Astrocyte (in vitro differentiated cells and primary cell): ENCODE measurements around the gene IGFN1. TPM values are rescaled to one million over a fixed set of nuclear protein-coding genes. Genes with fewer than 3 reads are reported as not detected.

ENCODE experiments used
- DNase-seq: peaks from one replicate; pipeline ENCODE4 v3.0.0-alpha.2; 2010; ENCODE audit warnings: low read depth
- FAIRE-seq: peaks from 2 replicates; lab custom pipeline; 2011; peaks lifted over from hg19 to GRCh38; lab: Jason Lieb, UNC
- H2AFZ ChIP-seq: 2 replicates; pipeline ENCODE4 v1.6.0; 2012; ENCODE audit warnings: low read depth, low read length, inconsistent platforms
- H3K27ac ChIP-seq: 2 replicates; pipeline ENCODE4 v1.5.1; 2011; ENCODE audit warnings: low read depth, low read length, inconsistent platforms
- H3K27me3 ChIP-seq: 2 replicates; pipeline ENCODE4 v1.6.0; 2011; ENCODE audit warnings: low read length, inconsistent platforms; ENCODE audit not compliant: insufficient read depth
- H3K36me3 ChIP-seq: 2 replicates; pipeline ENCODE4 v1.5.1; 2011; ENCODE audit warnings: low read length, inconsistent platforms; ENCODE audit not compliant: insufficient read depth
- H3K4me1 ChIP-seq: 2 replicates; pipeline ENCODE4 v1.5.1; 2011; ENCODE audit warnings: low read length, inconsistent platforms; ENCODE audit not compliant: insufficient read depth
- H3K4me2 ChIP-seq: 2 replicates; pipeline ENCODE4 v1.6.0; 2012; ENCODE audit warnings: low read length, inconsistent platforms
- H3K4me3 ChIP-seq: 2 replicates; pipeline ENCODE4 v1.5.1; 2011; ENCODE audit warnings: low read depth, mild to moderate bottlenecking, low read length, inconsistent platforms; ENCODE audit not compliant: insufficient read depth
- H3K79me2 ChIP-seq: 2 replicates; pipeline ENCODE4 v1.6.0; 2012; ENCODE audit warnings: mild to moderate bottlenecking, low read length, inconsistent platforms; ENCODE audit not compliant: insufficient read depth
- H3K9ac ChIP-seq: 2 replicates; pipeline ENCODE4 v1.6.0; 2012; ENCODE audit warnings: mild to moderate bottlenecking, low read length, inconsistent platforms
- H3K9me3 ChIP-seq: 2 replicates; pipeline ENCODE4 v1.5.1; 2012; ENCODE audit warnings: low read depth, mild to moderate bottlenecking, low read length, inconsistent platforms; ENCODE audit not compliant: insufficient read depth
- H4K20me1 ChIP-seq: 2 replicates; pipeline ENCODE4 v1.6.0; 2012; ENCODE audit warnings: low read length, inconsistent platforms; ENCODE audit not compliant: insufficient read depth
- H3K27ac Mint-ChIP-seq: one replicate; pipeline ENCODE4 v1.8.0; 2021; ENCODE audit warnings: mild to moderate bottlenecking, mixed read lengths; ENCODE audit not compliant: unreplicated experiment
- H3K27me3 Mint-ChIP-seq: one replicate; pipeline ENCODE4 v1.8.0; 2021; ENCODE audit warnings: low read depth, mixed read lengths; ENCODE audit not compliant: unreplicated experiment
- H3K36me3 Mint-ChIP-seq: one replicate; pipeline ENCODE4 v1.8.0; 2021; ENCODE audit warnings: low read depth, mixed read lengths; ENCODE audit not compliant: unreplicated experiment
- H3K4me1 Mint-ChIP-seq: one replicate; pipeline ENCODE4 v1.8.0; 2021; ENCODE audit warnings: low read depth, mixed read lengths; ENCODE audit not compliant: unreplicated experiment
- H3K4me3 Mint-ChIP-seq: one replicate; pipeline ENCODE4 v1.8.0; 2021; ENCODE audit warnings: mild to moderate bottlenecking, moderate library complexity, mixed read lengths; ENCODE audit not compliant: unreplicated experiment
- H3K9me3 Mint-ChIP-seq: one replicate; pipeline ENCODE4 v1.8.0; 2021; ENCODE audit warnings: mild to moderate bottlenecking, mixed read lengths; ENCODE audit not compliant: unreplicated experiment
- CTCF ChIP-seq: IDR thresholded peaks from 2 replicates; pipeline ENCODE4 v1.5.1; 2011; ENCODE audit warnings: low read depth, mild to moderate bottlenecking, inconsistent platforms, low read length, moderate library complexity; ENCODE audit not compliant: insufficient read depth
- EZH2 ChIP-seq: IDR thresholded peaks from 2 replicates; pipeline ENCODE4 v1.6.1; 2012; ENCODE audit warnings: mild to moderate bottlenecking, low read length, inconsistent platforms; ENCODE audit not compliant: insufficient read depth
- total RNA-seq: library from RNA; stranded (reverse); gene quantifications from 2 replicates; pipeline ENCODE4 v1.2.1, GENCODE V29; 2021

Gene IGFN1
- total RNA-seq, 1 donor from 2014 or later: 0.02 TPM

GRCh38 chr1:201183209-201183608 is 7.4 kb upstream of the IGFN1 start:
- Histone ChIP-seq H3K4me1 (peaks cover 14% of the 10 kb centered on the region), H3K4me2 (no peak overlapping the region), H3K9ac (no peak overlapping the region), H2AFZ (no peak overlapping the region), H3K79me2 (no peaks in the 10 kb centered on the region), H3K36me3 (no peaks in the 10 kb centered on the region), H3K4me3 (no peak overlapping the region), H3K27me3 (peaks cover 28% of the 10 kb centered on the region), H3K27ac (no peak overlapping the region), H4K20me1 (no peaks in the 10 kb centered on the region), H3K9me3 (peaks cover 9% of the 10 kb centered on the region)
- H3K4me3 Mint-ChIP-seq: no peak overlapping the region
- H3K27ac Mint-ChIP-seq: no peak overlapping the region
- FAIRE-seq: no peak
- DNase-seq: no peak
- peaks cover 15% of the 10 kb centered on the region for H3K4me1 Mint-ChIP-seq
- TF ChIP-seq EZH2 (no peak), CTCF (no peak)
- peaks cover 52% of the 10 kb centered on the region for H3K27me3 Mint-ChIP-seq
- H3K36me3 Mint-ChIP-seq: peaks cover 2% of the 10 kb centered on the region
- H3K9me3 Mint-ChIP-seq: peaks cover 13% of the 10 kb centered on the region

DNA sequence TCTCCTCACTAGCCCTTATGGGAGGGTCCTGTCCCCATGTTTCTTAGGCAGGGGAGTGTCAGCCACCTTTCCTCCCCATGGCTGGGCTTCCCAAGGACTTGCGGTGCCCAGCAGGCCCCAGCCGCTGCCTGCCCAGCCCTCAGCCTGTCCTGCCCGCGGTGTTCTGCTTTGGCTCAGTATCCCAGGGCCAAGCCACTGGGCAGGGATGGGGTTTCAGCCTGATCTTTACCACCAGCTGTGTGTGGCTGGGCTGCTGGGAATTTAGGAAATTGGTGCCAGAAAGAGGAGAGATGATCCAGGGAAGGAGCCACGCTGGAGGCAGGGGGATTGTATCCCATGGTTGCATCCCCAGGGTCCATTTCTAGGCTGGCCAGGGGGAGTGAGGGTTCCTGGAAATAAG is 6.9 kb upstream of the IGFN1 start:
- Mint-ChIP-seq H3K36me3 (peaks cover 2% of the 10 kb centered on the region), H3K4me3 (no peak overlapping the region), H3K27me3 (peaks cover 52% of the 10 kb centered on the region), H3K9me3 (peaks cover 12% of the 10 kb centered on the region), H3K4me1 (peaks cover 15% of the 10 kb centered on the region), H3K27ac (no peak overlapping the region)
- Histone ChIP-seq H3K9me3 (peaks cover 5% of the 10 kb centered on the region), H3K27ac (no peak overlapping the region), H3K79me2 (no peaks in the 10 kb centered on the region), H3K36me3 (no peaks in the 10 kb centered on the region), H2AFZ (no peak overlapping the region), H3K9ac (no peak overlapping the region), H3K4me3 (no peak overlapping the region), H3K4me1 (peaks cover 14% of the 10 kb centered on the region), H3K27me3 (peaks cover 28% of the 10 kb centered on the region), H3K4me2 (no peak overlapping the region), H4K20me1 (no peaks in the 10 kb centered on the region)
- FAIRE-seq (no peak), DNase-seq (no peak)
- TF ChIP-seq CTCF (no peak), EZH2 (no peak)

- FAIRE-seq (peak; percentile 79), DNase-seq (peak; percentile 78)
- Histone ChIP-seq H3K9ac (no peak overlapping the region), H3K4me1 (peaks cover 14% of the 10 kb centered on the region), H3K27me3 (peaks cover 20% of the 10 kb centered on the region), H3K27ac (no peak overlapping the region), H3K36me3 (no peaks in the 10 kb centered on the region), H3K4me3 (no peak overlapping the region), H4K20me1 (no peaks in the 10 kb centered on the region), H3K9me3 (no peaks in the 10 kb centered on the region), H2AFZ (peak overlapping the region; percentile 54), H3K4me2 (peak overlapping the region; percentile 53), H3K79me2 (no peaks in the 10 kb centered on the region)
- Mint-ChIP-seq H3K27me3 (peaks cover 49% of the 10 kb centered on the region), H3K4me1 (peaks cover 15% of the 10 kb centered on the region), H3K4me3 (peak overlapping the region; percentile 5), H3K36me3 (peaks cover 2% of the 10 kb centered on the region), H3K27ac (peak overlapping the region; percentile 34), H3K9me3 (peaks cover 7% of the 10 kb centered on the region)
- TF ChIP-seq CTCF (peak; percentile 66), EZH2 (no peak)
These were observed 6.1 kb upstream of the IGFN1 start for GRCh38 chr1:201184307-201185122.
